OCI-LY3 (cell line): ENCODE results near the gene GADD45G.

ENCODE experiments used
- H2AFZ ChIP-seq: fragments of 200-600, 300-600 bp; shearing (Covaris generic); 2 replicates; pipeline ENCODE4 v1.6.0; 2014; ENCODE audit warnings: antibody characterized with exemption, low read depth, low read length
- H3K27ac ChIP-seq: fragments of 200-600, 300-600 bp; sonication (generic); 2 replicates; pipeline ENCODE4 v1.5.1; 2014; ENCODE audit warnings: mild to moderate bottlenecking, low read length, moderate library complexity, mixed read lengths
- H3K27me3 ChIP-seq: fragments of 200-600, 300-600 bp; sonication (generic); 2 replicates; pipeline ENCODE4 v1.6.1; 2014; ENCODE audit warnings: low read depth, low read length, mixed read lengths
- H3K36me3 ChIP-seq: fragments of 200-600, 300-600 bp; sonication (generic); replicated peaks from 2 replicates; pipeline ENCODE3; 2014; ENCODE audit warnings: low read depth, low read length, mixed read lengths
- H3K4me1 ChIP-seq: fragments of 300-600, 200-600 bp; sonication (generic); 2 replicates; pipeline ENCODE4 v1.6.1; 2014; ENCODE audit warnings: low read length, mixed read lengths
- H3K4me2 ChIP-seq: fragments of 200-600, 300-600 bp; sonication (generic); 2 replicates; pipeline ENCODE4 v1.6.1; 2014; ENCODE audit warnings: low read length, mixed read lengths
- H3K4me3 ChIP-seq: fragments of 300-600, 200-600 bp; sonication (generic); 2 replicates; pipeline ENCODE4 v1.5.1; 2014; ENCODE audit warnings: antibody characterized with exemption, mild to moderate bottlenecking, low read length, moderate library complexity
- H3K79me2 ChIP-seq: fragments of 300-600, 200-600 bp; shearing (Covaris generic); 2 replicates; pipeline ENCODE4 v1.6.1; 2014; ENCODE audit warnings: mild to moderate bottlenecking, low read length, mixed read lengths
- H3K9ac ChIP-seq: fragments of 300-600, 200-600 bp; shearing (Covaris generic); 2 replicates; pipeline ENCODE4 v1.6.0; 2014; ENCODE audit warnings: mild to moderate bottlenecking, low read length, moderate library complexity
- H3K9me3 ChIP-seq: fragments of 200-600, 300-600 bp; shearing (Covaris generic); 2 replicates; pipeline ENCODE4 v1.6.1; 2014; ENCODE audit warnings: low read length, mixed read lengths; ENCODE audit not compliant: insufficient read depth
- H4K20me1 ChIP-seq: fragments of 200-600, 300-600 bp; sonication (generic); 2 replicates; pipeline ENCODE4 v1.6.1; 2016; ENCODE audit warnings: low read length, mixed read lengths; ENCODE audit not compliant: insufficient read depth
- EZH2phosphoT487 ChIP-seq: fragments of 200-600 bp; shearing (Covaris generic); IDR thresholded peaks from 2 replicates; pipeline ENCODE4 v1.6.1; 2018; ENCODE audit warnings: antibody characterized with exemption, mixed run types, low read depth
- TF ChIP-seq, protein P1 (sequence below): fragments of 200-600, 300-600 bp; sonication (generic); IDR thresholded peaks from 2 replicates; pipeline ENCODE4 v1.5.1; 2014; ENCODE audit warnings: antibody characterized with exemption, low read length, low read depth

Gene GADD45G

GRCh38 chr9:89621031-89621430, 16.2 kb downstream of the GADD45G start:
- H3K9ac ChIP-seq, result no peak overlapping the region
- H2AFZ ChIP-seq, result no peak overlapping the region
- H3K9me3 ChIP-seq, result no peaks in the 10 kb centered on the region
- H3K4me1 ChIP-seq, result no peaks in the 10 kb centered on the region
- no peaks in the 10 kb centered on the region for H4K20me1 ChIP-seq
- H3K27ac ChIP-seq, result no peak overlapping the region
- no peaks in the 10 kb centered on the region for H3K79me2 ChIP-seq
- TF ChIP-seq, protein P1, sequence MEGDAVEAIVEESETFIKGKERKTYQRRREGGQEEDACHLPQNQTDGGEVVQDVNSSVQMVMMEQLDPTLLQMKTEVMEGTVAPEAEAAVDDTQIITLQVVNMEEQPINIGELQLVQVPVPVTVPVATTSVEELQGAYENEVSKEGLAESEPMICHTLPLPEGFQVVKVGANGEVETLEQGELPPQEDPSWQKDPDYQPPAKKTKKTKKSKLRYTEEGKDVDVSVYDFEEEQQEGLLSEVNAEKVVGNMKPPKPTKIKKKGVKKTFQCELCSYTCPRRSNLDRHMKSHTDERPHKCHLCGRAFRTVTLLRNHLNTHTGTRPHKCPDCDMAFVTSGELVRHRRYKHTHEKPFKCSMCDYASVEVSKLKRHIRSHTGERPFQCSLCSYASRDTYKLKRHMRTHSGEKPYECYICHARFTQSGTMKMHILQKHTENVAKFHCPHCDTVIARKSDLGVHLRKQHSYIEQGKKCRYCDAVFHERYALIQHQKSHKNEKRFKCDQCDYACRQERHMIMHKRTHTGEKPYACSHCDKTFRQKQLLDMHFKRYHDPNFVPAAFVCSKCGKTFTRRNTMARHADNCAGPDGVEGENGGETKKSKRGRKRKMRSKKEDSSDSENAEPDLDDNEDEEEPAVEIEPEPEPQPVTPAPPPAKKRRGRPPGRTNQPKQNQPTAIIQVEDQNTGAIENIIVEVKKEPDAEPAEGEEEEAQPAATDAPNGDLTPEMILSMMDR, result no peak
- TF ChIP-seq EZH2phosphoT487, result no peak
- H3K27me3 ChIP-seq, result no peaks in the 10 kb centered on the region
- no peak overlapping the region for H3K4me2 ChIP-seq
- H3K36me3 ChIP-seq, result no peaks in the 10 kb centered on the region
- H3K4me3 ChIP-seq, result no peak overlapping the region

DNA sequence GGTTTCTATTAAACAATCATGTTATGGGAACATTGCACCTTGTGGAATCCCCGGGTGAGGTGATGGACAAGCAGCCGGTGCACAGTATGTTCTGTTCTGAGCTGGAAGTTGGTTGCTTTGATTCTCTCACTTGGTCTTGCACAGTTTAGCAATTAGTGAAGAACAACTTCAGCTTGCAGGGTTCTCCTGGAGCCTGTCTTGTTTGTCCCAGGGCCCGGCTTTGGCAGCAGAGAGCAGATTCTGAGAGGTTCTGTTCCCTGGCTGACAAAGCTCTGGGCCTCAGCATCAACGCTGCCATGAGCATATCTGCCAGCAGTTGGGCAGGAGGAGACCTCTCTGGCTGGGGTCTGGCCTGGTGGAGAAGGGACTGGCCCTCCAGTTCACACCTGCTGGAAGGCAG, 16.9 kb downstream of the GADD45G start:
- H3K27ac ChIP-seq, result no peak overlapping the region
- no peaks in the 10 kb centered on the region for H3K4me1 ChIP-seq
- H2AFZ ChIP-seq, result no peak overlapping the region
- H4K20me1 ChIP-seq, result no peaks in the 10 kb centered on the region
- H3K4me2 ChIP-seq, result no peak overlapping the region
- no peak overlapping the region for H3K9ac ChIP-seq
- TF ChIP-seq EZH2phosphoT487, result no peak
- TF ChIP-seq, protein P1, result no peak
- no peaks in the 10 kb centered on the region for H3K36me3 ChIP-seq
- no peak overlapping the region for H3K4me3 ChIP-seq
- H3K9me3 ChIP-seq, result no peaks in the 10 kb centered on the region
- peaks cover 3% of the 10 kb centered on the region; the same call in 1 of the 2 replicates for H3K27me3 ChIP-seq
- no peaks in the 10 kb centered on the region for H3K79me2 ChIP-seq

- H3K9me3 ChIP-seq, result no peaks in the 10 kb centered on the region
- H3K4me1 ChIP-seq, result no peaks in the 10 kb centered on the region
- no peak overlapping the region for H2AFZ ChIP-seq
- no peak overlapping the region for H3K27ac ChIP-seq
- peaks cover 16% of the 10 kb centered on the region; the same call in 1 of the 2 replicates for H3K27me3 ChIP-seq
- TF ChIP-seq, protein P1, result no peak
- no peak for TF ChIP-seq EZH2phosphoT487
- no peaks in the 10 kb centered on the region for H4K20me1 ChIP-seq
- no peaks in the 10 kb centered on the region for H3K79me2 ChIP-seq
- H3K4me2 ChIP-seq, result no peak overlapping the region
- H3K9ac ChIP-seq, result no peak overlapping the region
- H3K4me3 ChIP-seq, result no peak overlapping the region
- H3K36me3 ChIP-seq, result no peaks in the 10 kb centered on the region
Measured at GRCh38 chr9:89622933-89623861, 18.4 kb downstream of the GADD45G start.

- peaks cover 23% of the 10 kb centered on the region for H3K27me3 ChIP-seq
Measured at GRCh38 chr9:89623925-89624420, 19.2 kb downstream of the GADD45G start.

More at GRCh38 chr9:89623925-89624420, 19.2 kb downstream of the GADD45G start:
- H3K4me3 ChIP-seq, result no peak overlapping the region
- H3K4me1 ChIP-seq, result no peaks in the 10 kb centered on the region
- H3K27ac ChIP-seq, result no peak overlapping the region
- no peak overlapping the region for H3K9ac ChIP-seq
- H3K4me2 ChIP-seq, result no peak overlapping the region
- no peaks in the 10 kb centered on the region for H3K79me2 ChIP-seq
- no peaks in the 10 kb centered on the region for H4K20me1 ChIP-seq
- no peaks in the 10 kb centered on the region for H3K9me3 ChIP-seq
- no peaks in the 10 kb centered on the region for H3K36me3 ChIP-seq
- TF ChIP-seq EZH2phosphoT487, result no peak
- TF ChIP-seq, protein P1, result no peak
- no peak overlapping the region for H2AFZ ChIP-seq
